IMR-90 (cell line): ENCODE results near the gene TXNDC11.

ENCODE experiments used
- BHLHE40 ChIP-seq: fragments of 150-350 bp; IDR thresholded peaks from 2 replicates; pipeline ENCODE4 v1.6.1; 2016; ENCODE audit warnings: mild to moderate bottlenecking, low read depth, low read length
- CTCF ChIP-seq: conservative IDR thresholded peaks from 2 replicates; pipeline ENCODE4 v1.5.1; 2012; ENCODE audit warnings: mild to moderate bottlenecking, low read depth, low read length, improper control_type of control experiment
- ELK1 ChIP-seq: fragments of 150-350 bp; IDR thresholded peaks from 2 replicates; pipeline ENCODE4 v1.6.1; 2016; ENCODE audit warnings: low read depth, mild to moderate bottlenecking, low read length, moderate library complexity, borderline replicate concordance
- MAZ ChIP-seq: IDR thresholded peaks from 2 replicates; pipeline ENCODE4 v1.6.1; 2012; ENCODE audit warnings: low read depth, mild to moderate bottlenecking, low read length, improper control_type of control experiment, moderate library complexity, borderline replicate concordance
- MXI1 ChIP-seq: IDR thresholded peaks from 2 replicates; pipeline ENCODE4 v1.6.1; 2012; ENCODE audit warnings: low read depth, mild to moderate bottlenecking, low read length, moderate library complexity, borderline replicate concordance
- POLR2A ChIP-seq: IDR thresholded peaks from 2 replicates; pipeline ENCODE4 v1.6.1; 2012; ENCODE audit warnings: mild to moderate bottlenecking, low read depth, low read length
- USF2 ChIP-seq: fragments of 150-350 bp; IDR thresholded peaks from 2 replicates; pipeline ENCODE4 v1.6.1; 2017; ENCODE audit warnings: mild to moderate bottlenecking, antibody characterized with exemption, low read length, low read depth

- no peak for TF ChIP-seq CTCF
- TF ChIP-seq POLR2A = no peak
- TF ChIP-seq MXI1 = no peak
- no peak for TF ChIP-seq USF2
- no peak for TF ChIP-seq BHLHE40
- no peak for TF ChIP-seq MAZ
- no peak for TF ChIP-seq ELK1
These were observed 26.3 kb downstream of the TXNDC11 start for GRCh38 chr16:11716336-11716735.
